NOMO-1 treated with DMSO at 0.1 percent for 48 hours (cell line): ENCODE results near the gene NFXL1.

Experiments
- DNase-seq: peaks from one replicate; lab custom pipeline; 2025; ENCODE audit not compliant: unreplicated experiment; lab: John Stamatoyannopoulos, UW

Gene NFXL1

GRCh38 chr4:47835494-47835893 lies 78.9 kb downstream of the NFXL1 start:
- no peak for DNase-seq

GRCh38 chr4:47831026-47831679 lies 83.2 kb downstream of the NFXL1 start:
- no peak for DNase-seq

GRCh38 chr4:47830265-47831025 lies 83.9 kb downstream of the NFXL1 start:
- no peak for DNase-seq

- no peak for DNase-seq
These were observed 84.9 kb downstream of the NFXL1 start for GRCh38 chr4:47829438-47829837.

- no peak for DNase-seq
These were observed 86.9 kb downstream of the NFXL1 start for GRCh38 chr4:47827343-47828047.

GRCh38 chr4:47824840-47825239 lies 89.5 kb downstream of the NFXL1 start:
- DNase-seq = no peak

- no peak for DNase-seq
These were observed 95.2 kb downstream of the NFXL1 start for GRCh38 chr4:47819178-47819577.

- no peak for DNase-seq
These were observed 97.1 kb downstream of the NFXL1 start for GRCh38 chr4:47817275-47817674.

GRCh38 chr4:47816748-47817147 lies 97.6 kb downstream of the NFXL1 start:
- DNase-seq = no peak

- DNase-seq = no peak
These were observed 99.6 kb downstream of the NFXL1 start for GRCh38 chr4:47814618-47815295.

- DNase-seq = no peak
These were observed 104.7 kb downstream of the NFXL1 start for GRCh38 chr4:47809654-47810203.

- no peak for DNase-seq
These were observed 109.8 kb downstream of the NFXL1 start for GRCh38 chr4:47804598-47804997.

- no peak for DNase-seq
These were observed 112.8 kb downstream of the NFXL1 start for GRCh38 chr4:47801481-47802002.

GRCh38 chr4:47798165-47798564 lies 116.2 kb downstream of the NFXL1 start:
- DNase-seq = no peak
